Skin of body (tissue), 2 donors: Measurements from ENCODE around the gene ALCAM. TPM values are rescaled to one million over a fixed set of nuclear protein-coding genes. Genes with fewer than 3 reads are reported as not detected.
"Not testable (repeated sequence)": the region's sequence is repeated elsewhere in the genome, so short reads cannot be mapped to it uniquely, and the experiment has no call there.

Source experiments
- DNase-seq: peaks from one replicate; lab custom pipeline; 2025; lab: John Stamatoyannopoulos, UW
- total RNA-seq: library from RNA; depleted of rRNA; stranded (reverse); fragments of >200 nt; gene quantifications from one replicate; pipeline ENCODE4 v1.2.3, GENCODE V29; 2014

The ALCAM gene
- total RNA-seq, 1 donor from 2014 or later: 49.3 TPM

DNA sequence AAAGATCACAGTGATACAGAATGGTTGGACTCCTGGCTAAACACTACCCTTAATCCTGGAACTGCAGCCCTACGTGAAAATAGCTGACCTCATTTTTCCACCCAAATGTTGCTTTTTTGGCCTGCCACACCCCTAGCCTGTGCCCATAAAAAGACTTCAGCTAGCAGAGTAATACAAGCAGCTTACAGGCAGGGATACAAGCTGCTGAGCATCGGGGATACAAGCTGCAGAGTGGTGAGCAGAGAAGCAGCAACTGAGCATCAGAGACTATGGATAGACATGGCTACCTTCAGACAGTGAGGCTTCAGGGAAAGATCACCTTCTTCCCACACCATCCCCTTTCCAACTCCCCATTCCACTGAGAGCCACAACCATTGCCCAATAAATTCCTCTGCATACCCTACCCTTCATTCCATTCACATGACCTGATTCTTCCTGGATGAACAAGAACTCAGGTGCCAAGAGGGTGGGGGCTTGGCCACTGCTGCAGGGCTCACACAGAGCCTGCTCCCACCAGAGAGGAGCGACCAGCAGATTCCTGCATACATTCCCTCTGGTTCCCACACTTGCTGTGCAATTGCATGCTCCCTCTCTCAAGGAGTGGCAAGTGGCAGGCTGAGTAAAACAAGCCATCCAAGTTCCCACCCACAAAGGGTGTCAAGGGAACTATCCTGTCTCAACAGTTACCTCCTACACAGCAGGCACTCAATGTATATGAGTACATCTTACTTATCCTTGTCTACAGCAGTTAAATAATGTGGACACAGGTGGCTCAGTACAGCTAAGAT, 217.5 kb downstream of the ALCAM start:
- no peak for DNase-seq

DNA sequence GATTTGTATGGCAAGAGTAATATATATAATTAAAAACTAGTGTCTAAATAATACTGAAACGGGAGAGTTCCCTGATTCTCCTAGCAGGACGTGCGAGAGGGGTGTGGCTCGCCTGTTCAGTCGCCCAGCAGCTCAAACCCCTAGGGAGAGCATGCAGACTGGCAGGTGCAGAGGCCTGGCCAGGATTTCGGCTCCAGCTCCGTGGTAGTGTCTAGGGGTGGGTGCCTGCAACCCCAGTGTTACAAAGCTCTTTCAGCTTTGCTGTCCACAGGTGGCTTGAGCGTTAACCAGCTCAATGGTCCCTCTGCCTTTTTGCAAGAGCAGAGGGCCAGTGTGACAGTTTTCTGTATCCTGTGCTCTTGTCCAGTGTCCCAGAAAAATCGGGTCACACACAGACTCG, 226.6 kb downstream of the ALCAM start:
- no peak for DNase-seq

DNA sequence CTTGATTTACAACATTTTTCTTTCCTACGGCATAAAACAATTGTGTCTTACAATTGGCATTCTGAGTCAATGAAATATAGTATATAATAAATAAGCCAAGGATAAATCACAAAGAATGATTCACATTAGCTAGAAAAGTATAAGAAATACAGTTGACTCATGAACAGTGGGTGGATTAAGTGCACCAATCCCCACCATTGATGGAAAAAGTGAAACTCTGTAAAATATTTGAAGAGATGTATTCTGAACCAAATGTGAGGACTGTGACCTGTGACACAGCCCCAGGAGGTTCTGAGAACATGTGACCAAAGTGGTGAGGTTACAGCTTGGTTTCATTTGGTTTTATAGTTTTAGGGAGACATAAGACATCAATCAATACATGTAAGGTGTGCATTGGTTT, 227.5 kb downstream of the ALCAM start:
- DNase-seq: no peak

DNA sequence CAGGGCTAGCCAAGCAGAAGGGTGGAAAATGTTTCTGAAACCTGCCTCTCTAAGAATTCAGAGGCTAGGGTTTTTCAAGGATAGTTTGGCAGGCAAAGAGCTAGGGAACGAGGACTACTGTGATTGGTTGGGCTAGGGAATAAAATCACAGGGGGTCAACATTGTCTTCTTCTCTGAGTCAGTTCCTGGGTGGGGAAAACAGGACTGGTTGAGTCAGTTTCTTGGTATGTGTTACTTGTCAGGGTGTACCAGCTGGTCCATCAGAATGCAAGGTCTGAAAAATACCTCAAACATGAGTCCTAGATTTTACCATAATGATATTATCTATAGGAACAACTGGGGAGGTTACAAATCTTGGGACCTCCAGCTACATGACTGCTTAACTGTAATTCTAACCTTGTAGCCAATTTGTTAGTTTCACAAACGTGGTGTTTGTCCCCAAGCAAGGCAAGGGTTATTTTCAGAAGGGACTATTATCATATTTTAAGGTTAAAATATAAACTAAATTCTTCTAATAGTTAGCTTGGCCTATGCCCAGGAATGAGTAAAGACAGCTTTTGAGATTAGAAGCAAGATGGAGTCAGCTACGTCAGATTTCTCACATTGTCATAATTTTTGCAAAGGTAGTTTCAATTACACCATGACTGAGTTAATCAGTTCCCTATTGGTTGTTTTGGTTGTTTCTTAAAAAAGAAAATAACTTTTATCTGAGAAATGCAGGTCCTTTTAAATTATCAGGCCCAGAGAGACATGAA, 231.5 kb downstream of the ALCAM start:
- DNase-seq: no peak

DNA sequence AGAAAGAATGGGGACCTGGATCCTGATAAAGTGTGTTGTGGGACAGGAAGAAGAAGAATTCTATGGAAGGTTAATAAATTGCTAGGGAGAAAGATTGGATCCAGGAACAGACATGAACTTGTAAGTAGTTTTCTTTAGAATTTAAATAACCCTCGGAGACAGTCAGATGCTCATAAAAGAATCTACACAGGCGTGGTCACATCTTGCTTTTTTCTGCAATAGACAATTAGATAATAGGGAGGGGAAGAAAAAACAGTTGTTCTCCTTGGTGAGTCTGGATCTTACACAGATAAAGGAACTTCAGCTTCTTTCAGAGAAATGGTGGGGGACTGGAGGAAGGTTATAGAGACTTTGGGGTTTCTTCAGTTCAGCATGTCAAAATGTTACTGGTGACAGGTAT, 232.6 kb downstream of the ALCAM start:
- DNase-seq: no peak

DNA sequence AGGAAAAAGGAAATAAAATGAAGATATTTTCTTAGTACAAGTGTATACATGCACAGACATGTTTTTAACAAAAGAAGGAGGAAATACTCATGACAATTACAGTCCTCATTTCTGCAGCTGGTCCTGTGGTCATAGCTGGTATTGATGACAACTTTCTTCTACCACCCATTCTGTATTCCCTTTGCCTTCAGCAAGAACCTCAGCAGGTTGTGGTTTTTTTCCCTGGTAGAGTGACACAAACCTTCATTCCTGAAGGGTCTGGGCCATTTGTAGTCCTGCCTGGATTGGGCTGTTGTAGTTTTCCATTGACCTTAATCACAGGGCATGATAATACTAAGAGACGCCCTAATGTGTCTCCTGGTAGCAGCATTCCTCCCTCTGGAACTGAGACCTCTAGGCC, 235.0 kb downstream of the ALCAM start:
- DNase-seq: not testable (repeated sequence)

DNA sequence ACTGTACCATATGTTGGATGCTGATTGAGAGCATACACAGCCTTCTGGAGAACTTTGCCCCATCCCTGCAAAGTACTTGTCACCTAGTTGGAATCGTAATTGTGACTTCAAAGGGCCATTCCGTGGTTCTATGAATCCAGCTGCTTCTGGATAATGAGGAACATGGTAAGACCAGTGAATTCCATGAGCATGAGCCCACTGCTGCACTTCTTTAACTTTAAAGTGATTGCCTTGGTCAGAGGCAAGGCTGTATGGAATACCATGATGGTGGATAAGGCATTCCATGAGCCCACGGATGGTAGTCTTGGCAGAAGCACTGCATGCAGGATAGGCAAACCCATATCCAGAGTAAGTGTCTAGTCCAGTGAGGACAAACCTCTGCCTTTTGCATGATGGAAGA, 235.6 kb downstream of the ALCAM start:
- not testable (repeated sequence) for DNase-seq

DNA sequence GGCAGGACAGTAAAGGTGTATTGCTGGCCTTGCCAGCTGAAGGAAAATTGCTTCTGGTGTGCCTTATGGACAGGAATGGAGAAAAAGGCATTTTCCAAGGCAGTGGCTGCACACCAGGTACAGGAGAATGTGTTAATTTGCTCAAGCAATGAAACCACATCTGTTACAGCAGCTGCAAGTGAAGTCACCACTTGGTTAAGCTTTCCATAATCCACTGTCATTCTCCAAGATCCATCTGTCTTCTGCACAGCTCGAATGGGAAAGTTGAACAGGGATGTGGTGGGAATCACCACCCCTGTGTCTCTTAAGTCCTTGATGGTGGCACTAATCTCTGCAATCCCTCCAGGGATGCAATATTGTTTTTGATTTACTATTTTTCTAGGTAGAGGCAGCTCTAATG, 236.8 kb downstream of the ALCAM start:
- DNase-seq: not testable (repeated sequence)

DNA sequence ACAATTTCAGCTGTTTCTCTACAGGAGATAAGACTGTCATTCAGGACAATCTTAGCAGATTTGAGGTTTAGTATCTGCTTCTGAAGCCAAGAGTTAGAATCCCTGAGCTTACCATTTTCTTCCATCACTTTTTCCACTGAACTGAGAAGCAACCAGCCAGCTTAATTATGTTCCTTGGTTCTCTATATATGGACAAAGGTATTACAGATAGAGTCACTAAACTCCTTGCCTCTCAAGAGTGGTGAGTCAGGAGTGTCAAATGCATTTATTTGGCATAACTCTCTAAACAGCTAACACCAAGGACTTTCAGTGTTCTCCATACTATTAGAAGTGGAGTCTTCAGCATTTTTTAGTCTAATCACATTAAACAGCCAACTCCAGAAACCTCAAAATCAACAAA, 239.3 kb downstream of the ALCAM start:
- DNase-seq: no peak

DNA sequence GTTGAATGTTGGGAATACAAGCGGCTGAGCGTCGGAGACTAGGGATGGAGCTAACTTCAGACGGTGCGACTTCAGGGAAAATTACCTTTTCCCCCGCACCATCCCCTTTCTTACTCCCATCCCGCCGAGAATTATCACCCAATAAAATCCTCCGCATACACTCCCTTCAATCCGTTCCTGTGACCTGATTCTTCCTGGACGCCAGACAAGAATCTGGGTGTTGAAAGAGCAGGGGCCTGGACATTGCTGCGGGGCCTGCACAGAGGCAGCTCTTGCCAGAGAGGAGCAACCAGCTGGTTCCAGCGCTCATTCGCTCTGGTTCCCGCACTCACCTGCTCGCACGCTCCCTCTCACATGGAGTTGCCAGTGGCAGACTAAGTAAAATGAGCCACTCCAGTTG, 241.9 kb downstream of the ALCAM start:
- no peak for DNase-seq

DNA sequence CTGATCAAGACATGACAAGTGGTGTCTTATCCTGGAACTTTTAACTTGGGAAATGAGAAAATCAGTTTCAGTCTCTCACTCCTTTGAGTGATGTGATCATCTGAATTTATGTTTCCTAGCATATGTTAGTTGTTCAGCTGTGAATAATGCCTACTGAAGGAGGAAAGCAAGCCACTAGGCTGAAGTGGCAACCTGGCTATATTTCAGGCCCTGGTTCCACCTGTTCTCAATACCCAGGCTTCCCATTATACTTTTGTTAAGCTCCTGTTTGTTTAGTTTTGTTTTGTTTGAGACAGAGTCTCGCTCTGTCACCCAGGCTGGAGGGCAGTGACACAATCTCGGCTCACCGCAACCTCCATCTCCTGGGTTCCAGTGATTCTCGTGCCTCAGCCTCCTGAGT, 243.8 kb downstream of the ALCAM start:
- no peak for DNase-seq

DNA sequence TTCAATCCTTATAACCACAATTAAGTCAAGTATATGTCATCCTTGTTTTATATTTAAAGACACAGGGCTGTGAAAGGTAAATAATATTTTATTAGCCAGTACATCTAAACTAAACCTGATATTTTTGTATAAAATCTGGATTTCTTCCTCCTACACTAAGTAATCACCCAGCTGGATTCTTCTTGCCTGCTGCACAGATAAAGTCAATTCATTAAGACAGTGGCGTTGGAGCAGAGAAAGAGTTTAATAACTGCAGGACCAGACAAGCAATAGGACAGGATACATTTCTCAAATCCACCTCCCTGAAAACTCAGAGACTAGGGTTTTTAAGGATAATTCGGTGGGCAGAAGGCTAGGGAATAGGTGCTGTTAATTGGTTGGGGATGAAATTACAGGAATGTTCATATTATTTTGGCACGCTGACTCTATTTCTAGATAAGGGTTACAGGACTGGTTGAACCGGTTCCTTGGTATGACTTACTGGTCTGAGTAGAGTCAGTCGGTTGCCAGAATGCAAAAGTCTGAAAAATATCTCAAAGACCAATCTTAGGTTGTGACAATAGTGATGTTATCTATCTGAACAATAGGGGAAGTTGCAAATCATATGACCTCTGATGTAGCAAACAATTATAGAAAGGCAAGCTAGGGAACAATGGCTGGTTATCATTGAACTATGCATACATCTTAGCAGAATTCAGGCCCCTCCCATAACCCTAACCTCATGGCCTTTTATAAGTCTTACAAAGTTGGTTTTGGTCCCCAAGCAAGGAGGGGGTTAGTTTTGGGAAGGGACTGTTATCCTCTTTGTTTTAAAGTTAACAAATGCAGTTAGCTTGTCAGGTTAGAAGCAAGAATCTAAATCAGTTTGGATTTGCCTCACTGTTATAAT, 244.8 kb downstream of the ALCAM start:
- no peak for DNase-seq

DNA sequence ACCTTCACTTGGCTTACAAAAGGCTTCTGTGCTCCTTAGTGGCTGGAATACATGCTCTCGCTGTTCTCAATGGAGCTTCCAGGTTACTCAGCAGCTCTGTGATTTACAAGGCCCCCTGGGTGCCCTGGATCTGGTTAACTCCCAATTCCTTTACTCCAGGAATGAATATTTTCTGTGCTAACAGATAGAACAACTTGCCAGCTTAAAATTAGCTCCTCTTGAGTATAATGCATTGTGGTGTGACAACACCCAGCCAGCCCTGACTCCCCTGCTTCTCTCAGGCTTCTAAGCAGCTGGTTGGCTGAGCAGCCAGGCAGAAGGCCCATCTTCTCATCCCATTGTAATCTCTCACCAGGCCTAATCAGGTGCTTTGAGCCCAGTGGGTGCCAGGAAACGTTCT, 246.4 kb downstream of the ALCAM start:
- no peak for DNase-seq

DNA sequence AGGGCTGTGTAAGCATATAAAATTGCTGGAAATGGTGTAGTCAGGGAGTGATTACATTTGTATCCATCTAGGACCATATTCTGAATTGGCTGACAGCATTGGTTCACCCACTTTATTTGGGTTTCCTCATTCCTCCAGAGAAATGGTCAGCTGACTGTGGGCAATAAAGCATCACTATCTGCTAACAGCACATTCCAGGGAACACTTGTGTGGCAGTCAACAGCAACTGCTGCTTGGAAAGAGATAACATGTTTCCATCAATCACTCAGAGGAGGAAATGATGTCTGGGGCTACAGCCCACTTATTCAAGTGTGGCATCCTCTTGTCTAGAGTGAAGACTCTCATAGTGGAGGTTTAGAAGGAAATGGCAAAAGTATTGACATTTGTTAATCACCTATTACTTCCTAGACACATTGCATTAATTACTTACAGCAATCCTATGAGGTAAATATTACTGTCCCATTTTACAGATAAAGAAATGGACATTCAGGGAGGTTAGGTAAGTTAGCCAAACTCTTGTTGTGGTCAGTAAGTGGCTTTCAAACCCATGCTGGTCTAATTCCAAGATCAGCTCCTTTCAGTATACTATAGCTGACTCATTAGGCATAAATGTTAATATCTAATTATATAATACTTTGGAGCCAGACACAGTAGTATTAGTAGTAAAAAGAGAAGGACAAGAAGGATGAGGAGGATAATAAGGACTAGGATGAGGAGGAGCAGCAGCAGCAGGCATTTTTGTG, 247.8 kb downstream of the ALCAM start:
- no peak for DNase-seq

DNA sequence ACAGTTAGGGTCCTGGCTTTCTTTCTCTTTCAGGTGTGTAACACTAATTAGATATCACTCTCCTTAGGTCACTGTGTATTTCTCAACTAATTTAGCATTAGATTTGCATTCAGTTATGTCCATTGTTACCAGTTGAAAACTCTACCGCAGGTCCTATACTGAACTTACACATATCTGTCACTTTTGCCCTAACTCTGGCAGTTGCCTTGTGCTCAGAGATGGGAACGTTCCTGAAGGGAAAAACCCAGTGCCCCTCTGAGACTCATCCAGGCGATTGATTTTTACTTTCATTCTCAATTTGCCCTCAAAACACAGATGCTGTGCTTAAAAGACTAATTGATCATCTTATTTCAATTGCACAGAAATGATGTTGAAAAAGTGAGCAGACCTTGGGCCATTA, 249.1 kb downstream of the ALCAM start:
- DNase-seq: no peak

DNA sequence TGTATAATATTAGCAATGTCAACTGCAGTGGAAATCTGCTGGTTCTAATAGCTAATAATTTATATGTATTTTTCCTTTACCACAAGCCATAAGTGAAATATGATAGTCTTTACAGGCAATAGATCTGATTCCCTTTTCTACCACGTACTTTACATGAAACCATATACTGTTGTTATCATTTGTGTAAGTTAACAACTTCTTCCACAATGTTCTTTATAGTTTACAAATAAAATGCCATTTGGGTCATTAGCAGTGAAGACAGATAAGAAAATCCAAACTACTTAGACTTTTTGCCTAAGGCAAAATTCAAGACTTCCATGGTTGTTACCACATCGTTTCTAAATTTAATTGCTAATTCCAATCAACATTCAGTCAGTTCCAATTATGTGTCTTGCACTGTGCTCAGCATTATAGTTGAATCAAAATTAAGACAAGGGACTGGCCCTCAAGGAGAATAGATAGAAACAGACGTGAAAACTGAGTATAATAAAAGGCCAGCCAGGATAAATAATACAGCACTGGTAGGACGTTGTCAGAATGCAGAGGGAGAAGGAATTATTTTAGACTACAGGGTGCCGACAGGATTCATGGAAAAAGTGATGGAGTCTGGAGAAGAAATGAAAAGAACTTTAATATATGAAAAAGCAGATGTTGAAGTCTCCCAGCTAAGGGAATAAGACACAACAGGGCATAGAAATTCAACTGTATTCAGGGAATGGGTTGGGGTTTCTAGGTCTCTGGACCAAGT, 249.8 kb downstream of the ALCAM start:
- DNase-seq: no peak

DNA sequence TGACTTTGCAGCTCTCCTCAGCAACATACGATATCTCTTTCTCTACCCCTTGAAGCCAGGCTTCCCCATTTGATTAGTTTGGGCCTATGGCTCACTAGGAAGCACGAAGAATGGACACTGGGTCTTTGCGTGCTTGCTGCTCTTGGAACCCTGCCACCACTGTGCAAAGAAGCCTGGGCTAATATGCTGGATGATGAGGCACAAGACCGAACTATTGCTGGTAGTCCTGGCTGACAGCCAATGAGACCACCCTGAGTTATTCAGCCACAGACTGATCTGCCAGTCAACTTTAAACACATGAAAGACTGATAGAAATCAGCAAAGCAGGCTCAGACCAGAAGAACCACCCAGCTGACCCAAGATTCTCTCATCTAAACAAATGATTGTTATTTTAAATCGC, 251.8 kb downstream of the ALCAM start:
- DNase-seq: no peak

DNA sequence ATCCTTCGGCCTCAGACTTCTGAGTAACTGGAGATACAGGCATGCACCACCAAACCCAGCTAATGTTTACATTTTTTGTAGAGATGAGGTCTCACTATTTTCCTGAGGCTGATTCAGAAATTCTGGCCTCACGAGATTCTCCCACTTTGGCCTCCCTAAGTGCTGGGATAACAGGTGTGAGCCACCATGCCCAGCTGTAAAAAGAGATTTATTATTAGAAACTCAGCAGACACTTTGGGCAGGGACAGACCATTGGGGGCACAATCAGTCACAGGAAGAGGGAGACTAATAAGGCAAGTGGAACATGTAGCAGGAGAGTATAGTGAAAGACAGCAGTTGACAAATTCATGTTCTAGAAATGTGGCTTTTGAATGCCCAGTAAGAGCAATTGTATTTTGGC, 252.9 kb downstream of the ALCAM start:
- DNase-seq: no peak

DNA sequence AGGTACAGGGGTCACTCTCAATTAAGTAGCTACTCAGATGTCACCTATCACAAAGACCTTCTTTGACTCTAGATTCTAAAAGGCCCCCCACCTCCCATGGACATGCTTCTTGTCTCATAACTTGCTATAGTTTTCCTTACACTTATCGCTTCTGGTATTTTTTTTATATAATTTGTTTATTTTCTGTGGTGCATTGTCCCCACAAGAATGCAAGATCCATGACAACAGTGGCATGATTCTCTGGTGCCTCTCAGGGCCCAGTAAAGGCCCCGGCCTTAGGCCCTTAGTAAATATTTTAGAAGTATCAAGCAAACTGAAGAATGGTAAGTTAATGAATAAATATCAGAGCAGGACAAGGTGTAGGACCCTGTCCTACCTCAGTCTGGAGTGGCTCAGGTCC, 253.5 kb downstream of the ALCAM start:
- DNase-seq: no peak

DNA sequence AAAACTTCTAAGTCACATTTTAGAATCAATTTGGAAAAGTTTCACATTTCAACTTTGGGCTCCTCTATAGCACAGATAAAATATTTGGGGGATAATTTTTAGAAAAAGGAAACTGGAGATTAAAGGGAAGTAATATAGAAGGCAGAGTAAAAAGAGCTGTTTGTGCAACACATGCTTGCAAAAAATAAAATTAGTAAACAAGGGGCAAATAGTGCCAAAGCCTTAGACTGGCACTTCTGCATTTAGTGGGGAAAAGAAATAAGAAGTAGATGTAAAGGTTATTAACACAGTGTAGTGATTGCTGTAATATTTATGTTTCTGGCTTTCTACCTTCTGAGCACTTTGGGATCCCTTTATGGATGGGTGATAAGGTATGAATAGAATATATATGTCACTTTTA, 255.5 kb downstream of the ALCAM start:
- no peak for DNase-seq
